HepG2 (cell line): ENCODE data around the gene MGAT1. TPM values are rescaled to one million over a fixed set of nuclear protein-coding genes. Genes with fewer than 3 reads are reported as not detected.

Experiments
- ATAC-seq: fragments of 200-7000 bp; cut with Tn5 transposase; 3 replicates; pipeline ENCODE4 v1.9.1; 2020; ENCODE audit warnings: mild to moderate bottlenecking, moderate library complexity
- BruUV-seq: library from RNA; stranded (reverse); fragments of 400-500 nt; replicated peaks from 2 replicates; lab custom pipeline; 2021; lab: Mats Ljungman, UMichigan
- CTCF ChIA-PET: fragments of 300-600 bp; formaldehyde crosslinking; extraction: SDS; loops from one replicate; lab custom pipeline; 2021; ENCODE audit warnings: low total read pairs, inconsistent platforms, low intra/inter-chr PET ratio; lab: Yijun Ruan, JAX
- POLR2A ChIA-PET: fragments of 350-600 bp; sonication (Branson Sonifier 250); formaldehyde crosslinking; loops from one replicate; lab custom pipeline; 2020; ENCODE audit warnings: antibody characterized with exemption, inconsistent platforms; lab: Yijun Ruan, JAX
- DNase-seq: peaks from one replicate; pipeline ENCODE4 v3.0.0-alpha.2; 2015; ENCODE audit warnings: low spot score
- FAIRE-seq: peaks from 3 replicates; lab custom pipeline; 2011; peaks lifted over from hg19 to GRCh38; lab: Jason Lieb, UNC
- H2AFZ ChIP-seq: one replicate; pipeline ENCODE4 v1.6.1; 2011; ENCODE audit warnings: low read length, inconsistent platforms
- H3K27ac ChIP-seq: fragments of 300-600 bp; 3 replicates; pipeline ENCODE4 v1.8.0; 2011; ENCODE audit warnings: mixed run types, mild to moderate bottlenecking, mixed read lengths, low read length, inconsistent platforms; ENCODE audit not compliant: insufficient read depth; ENCODE audit errors: extremely low read length
- H3K27me3 ChIP-seq, 2 experiments: fragments of 200-600 bp in 1 of 2; 2 replicates in 1 of 2; 3 replicates in 1 of 2; pipeline versions ENCODE4 v1.6.0 to v1.8.0; 2011; ENCODE audit warnings: low read length in 2 of 2, mild to moderate bottlenecking in 2 of 2, moderate library complexity in 2 of 2, inconsistent platforms in 1 of 2; ENCODE audit not compliant: insufficient read depth in 2 of 2, control insufficient read depth in 1 of 2
- H3K36me3 ChIP-seq, 2 experiments: fragments of 200-600 bp in 1 of 2; replicated peaks in 1 of 2; 2 replicates in 1 of 2; 3 replicates in 1 of 2; pipeline versions ENCODE4 v1.5.1 to v1.8.0; 2011; ENCODE audit warnings: low read length in 2 of 2, inconsistent platforms in 1 of 2; ENCODE audit not compliant: insufficient read depth in 2 of 2, control insufficient read depth in 1 of 2
- H3K4me1 ChIP-seq: 2 replicates; pipeline ENCODE4 v1.5.1; 2012; ENCODE audit warnings: low read length, inconsistent platforms; ENCODE audit not compliant: insufficient read depth
- H3K4me2 ChIP-seq: 2 replicates; pipeline ENCODE4 v1.6.0; 2011; ENCODE audit warnings: low read depth, low read length, inconsistent platforms
- H3K4me3 ChIP-seq, 3 experiments: fragments of 200-600 bp in 1 of 3; sonication (generic), shearing (Covaris generic) in 1 of 3; replicated peaks in 1 of 3; 2 replicates each; pipeline ENCODE4 v1.5.1; 2011 to 2016; ENCODE audit warnings: low read length in 3 of 3, inconsistent platforms in 2 of 3, low read depth in 2 of 3, mild to moderate bottlenecking in 2 of 3, control low read depth in 1 of 3, mixed read lengths in 1 of 3; ENCODE audit not compliant: insufficient read depth in 1 of 3
- H3K79me2 ChIP-seq: one replicate; pipeline ENCODE4 v1.6.1; 2011; ENCODE audit warnings: low read length, inconsistent platforms; ENCODE audit not compliant: insufficient read depth
- H3K9ac ChIP-seq: 2 replicates; pipeline ENCODE4 v1.6.0; 2011; ENCODE audit warnings: mild to moderate bottlenecking, low read depth, low read length, inconsistent platforms; ENCODE audit not compliant: insufficient read depth
- H3K9me3 ChIP-seq: 2 replicates; pipeline ENCODE4 v1.5.1; 2012; ENCODE audit warnings: mild to moderate bottlenecking, low read length
- H4K20me1 ChIP-seq: 2 replicates; pipeline ENCODE4 v1.6.0; 2011; ENCODE audit warnings: inconsistent platforms, mild to moderate bottlenecking, low read length, moderate library complexity; ENCODE audit not compliant: insufficient read depth
- DMAP1 ChIP-seq: IDR thresholded peaks from 2 replicates; pipeline ENCODE4 v1.6.1; 2016
- EED ChIP-seq: sonication (generic); formaldehyde crosslinking; IDR thresholded peaks from 2 replicates; pipeline ENCODE4 v1.5.0; 2020; ENCODE audit warnings: mild to moderate bottlenecking, missing genetic modification reagents
- GATAD2A ChIP-seq: IDR thresholded peaks from 2 replicates; pipeline ENCODE4 v1.6.1; 2016
- HCFC1 ChIP-seq: fragments of 150-350 bp; IDR thresholded peaks from 2 replicates; pipeline ENCODE4 v1.6.1; 2014; ENCODE audit warnings: low read depth, low read length
- HOXA9 ChIP-seq: sonication (generic); formaldehyde crosslinking; IDR thresholded peaks from 2 replicates; pipeline ENCODE4 v1.8.1; 2022; ENCODE audit warnings: missing genetic modification reagents, mild to moderate bottlenecking, moderate library complexity, borderline replicate concordance
- NBN ChIP-seq: fragments of 450-650 bp; conservative IDR thresholded peaks from 2 replicates; pipeline ENCODE4 v1.6.1; 2017
- NR3C1 ChIP-seq: sonication (generic); formaldehyde crosslinking; IDR thresholded peaks from 2 replicates; pipeline ENCODE4 v1.4.0; 2020; ENCODE audit warnings: missing genetic modification reagents
- SOX13 ChIP-seq, 3 experiments: fragments of 450-650 bp in 1 of 3; sonication (generic) in 1 of 3; formaldehyde crosslinking in 1 of 3; IDR thresholded peaks in 2 of 3; conservative IDR thresholded peaks in 1 of 3; 2 replicates each; pipeline versions ENCODE4 v1.5.0 to v1.6.1; 2016 to 2020; ENCODE audit warnings: antibody characterized with exemption in 1 of 3, mild to moderate bottlenecking in 1 of 3, missing compliant biosample characterization in 1 of 3, missing genetic modification reagents in 1 of 3, moderate library complexity in 1 of 3
- THYN1 ChIP-seq: sonication (generic); formaldehyde crosslinking; IDR thresholded peaks from 2 replicates; pipeline ENCODE4 v1.8.1; 2023; ENCODE audit warnings: low read depth, mild to moderate bottlenecking, moderate library complexity, missing genetic modification reagents, borderline replicate concordance
- ZBTB34 ChIP-seq: sonication (generic); formaldehyde crosslinking; IDR thresholded peaks from 2 replicates; pipeline ENCODE4 v1.8.0; 2022; ENCODE audit warnings: mild to moderate bottlenecking, missing genetic modification reagents
- ZNF235 ChIP-seq: sonication (generic); formaldehyde crosslinking; IDR thresholded peaks from 2 replicates; pipeline ENCODE4 v1.8.1; 2023; ENCODE audit warnings: mild to moderate bottlenecking, missing genetic modification reagents, borderline replicate concordance
- ZNF598 ChIP-seq: sonication (generic); formaldehyde crosslinking; IDR thresholded peaks from 2 replicates; pipeline ENCODE4 v1.5.1; 2020; ENCODE audit warnings: mild to moderate bottlenecking, missing genetic modification reagents, borderline replicate concordance
- ZNF644 ChIP-seq: IDR thresholded peaks from 2 replicates; pipeline ENCODE4 v1.6.1; 2016; ENCODE audit warnings: low read depth
- WGBS: methylation state at CpG from one replicate; pipeline ENCODE4 v1.1.6; 2017; ENCODE audit warnings: low lambda C conversion rate; 5-methylcytosine and 5-hydroxymethylcytosine counted together
- in situ Hi-C: cut with HindIII; loops from 2 replicates; pipeline ENCODE4 v1.10.0; 2017; ENCODE audit warnings: low pct_unique_long_range_greater_than_20kb; ENCODE audit not compliant: extremely low pct_ligation_motif_present
- intact Hi-C: fragments of 100-400 bp; cut with micrococcal nuclease; formaldehyde crosslinking; loops from one replicate; pipeline ENCODE4 v1.10.0; 2022; ENCODE audit not compliant: unreplicated experiment
- polyA plus RNA-seq, 8 experiments: library from polyadenylated mRNA; depleted of rRNA in 3 of 8; stranded (reverse) in 7 of 8; unstranded in 1 of 8; fragments of >200 nt; fragmentation: Illumina TruSeq in 4 of 8; extraction: Trizol in 4 of 8; gene quantifications; 2 replicates each; pipeline versions ENCODE4 v1.2.1 to v1.2.3, GENCODE V29; 2011 to 2016; ENCODE audit warnings: low read depth in 4 of 8, missing spikeins in 1 of 8, mixed read lengths in 1 of 8; ENCODE audit not compliant: insufficient read depth in 1 of 8
- total RNA-seq, 5 experiments: library from RNA; depleted of rRNA; stranded (reverse); fragments of >200 nt; fragmentation: Illumina TruSeq; extraction: Trizol; gene quantifications; 2 replicates each; pipeline ENCODE4 v1.2.3, GENCODE V29; 2016; ENCODE audit warnings: low read depth in 1 of 5
- TF ChIP-seq, protein P1 (sequence below): IDR thresholded peaks from 2 replicates; pipeline ENCODE4 v1.6.1; 2016; ENCODE audit warnings: control low read depth
- TF ChIP-seq, protein P2 (sequence below): sonication (generic); formaldehyde crosslinking; IDR thresholded peaks from 2 replicates; pipeline ENCODE4 v1.4.0; 2020; ENCODE audit warnings: missing genetic modification reagents, borderline replicate concordance

MGAT1 gene
- total and polyA plus RNA-seq, 2 of the 13 experiments (the other 11 are each of a cell fraction or from before 2014, with no cell fraction given) = 50.1 to 55.3 TPM

DNA sequence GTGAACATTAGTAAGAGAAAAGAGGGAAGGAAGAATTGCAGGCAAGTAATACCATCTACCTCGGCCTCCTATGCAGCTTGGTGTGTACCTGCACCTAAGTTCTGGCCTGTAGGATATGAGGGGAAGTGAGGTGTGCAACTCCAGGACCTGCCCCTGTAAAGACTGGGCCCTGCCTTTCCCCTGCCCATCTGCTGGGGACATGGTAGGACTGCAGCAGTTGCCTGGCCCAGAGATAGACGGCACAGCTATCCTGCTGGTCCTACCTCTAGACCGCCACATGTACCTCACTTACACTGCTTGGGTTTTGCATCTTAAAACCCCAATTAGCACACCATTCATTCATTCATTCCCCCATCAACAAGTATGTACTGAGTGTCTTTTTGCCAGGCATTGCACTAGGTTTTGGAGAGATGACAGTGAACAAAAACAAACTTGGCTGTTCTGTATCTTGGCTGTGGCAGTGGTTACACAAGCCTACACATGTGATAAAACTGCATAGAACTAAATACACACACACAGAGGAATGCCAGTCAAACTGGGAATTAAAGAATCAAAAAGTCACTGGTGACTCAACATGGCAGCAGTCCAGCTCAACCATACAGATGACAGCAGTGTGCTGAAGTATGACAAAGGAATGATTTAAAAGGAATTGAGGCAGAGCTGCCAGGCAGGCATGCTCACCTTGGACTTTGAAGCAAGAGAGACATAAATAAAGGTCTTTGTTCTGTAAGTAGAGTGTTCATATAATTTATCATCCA, 23.3 kb upstream of the MGAT1 start (continued):
- TF ChIP-seq GATAD2A (CRISPR knock-in tag) = 0 out of 2 replicates have a peak, but pooled peaks have one; percentile 36
- 0 out of 2 replicates have a peak, but pooled peaks have one; percentile 20 for TF ChIP-seq HOXA9 (CRISPR knock-in tag)
- TF ChIP-seq, protein P1, sequence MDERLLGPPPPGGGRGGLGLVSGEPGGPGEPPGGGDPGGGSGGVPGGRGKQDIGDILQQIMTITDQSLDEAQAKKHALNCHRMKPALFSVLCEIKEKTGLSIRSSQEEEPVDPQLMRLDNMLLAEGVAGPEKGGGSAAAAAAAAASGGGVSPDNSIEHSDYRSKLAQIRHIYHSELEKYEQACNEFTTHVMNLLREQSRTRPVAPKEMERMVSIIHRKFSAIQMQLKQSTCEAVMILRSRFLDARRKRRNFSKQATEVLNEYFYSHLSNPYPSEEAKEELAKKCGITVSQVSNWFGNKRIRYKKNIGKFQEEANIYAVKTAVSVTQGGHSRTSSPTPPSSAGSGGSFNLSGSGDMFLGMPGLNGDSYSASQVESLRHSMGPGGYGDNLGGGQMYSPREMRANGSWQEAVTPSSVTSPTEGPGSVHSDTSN (CRISPR knock-in tag) = peak; percentile 32; the same call in 1 of the 2 replicates
- TF ChIP-seq HCFC1 = no peak
- TF ChIP-seq ZNF644 (CRISPR knock-in tag) = peak; percentile 69
- TF ChIP-seq, all 625 proteins: peak for 16

DNA sequence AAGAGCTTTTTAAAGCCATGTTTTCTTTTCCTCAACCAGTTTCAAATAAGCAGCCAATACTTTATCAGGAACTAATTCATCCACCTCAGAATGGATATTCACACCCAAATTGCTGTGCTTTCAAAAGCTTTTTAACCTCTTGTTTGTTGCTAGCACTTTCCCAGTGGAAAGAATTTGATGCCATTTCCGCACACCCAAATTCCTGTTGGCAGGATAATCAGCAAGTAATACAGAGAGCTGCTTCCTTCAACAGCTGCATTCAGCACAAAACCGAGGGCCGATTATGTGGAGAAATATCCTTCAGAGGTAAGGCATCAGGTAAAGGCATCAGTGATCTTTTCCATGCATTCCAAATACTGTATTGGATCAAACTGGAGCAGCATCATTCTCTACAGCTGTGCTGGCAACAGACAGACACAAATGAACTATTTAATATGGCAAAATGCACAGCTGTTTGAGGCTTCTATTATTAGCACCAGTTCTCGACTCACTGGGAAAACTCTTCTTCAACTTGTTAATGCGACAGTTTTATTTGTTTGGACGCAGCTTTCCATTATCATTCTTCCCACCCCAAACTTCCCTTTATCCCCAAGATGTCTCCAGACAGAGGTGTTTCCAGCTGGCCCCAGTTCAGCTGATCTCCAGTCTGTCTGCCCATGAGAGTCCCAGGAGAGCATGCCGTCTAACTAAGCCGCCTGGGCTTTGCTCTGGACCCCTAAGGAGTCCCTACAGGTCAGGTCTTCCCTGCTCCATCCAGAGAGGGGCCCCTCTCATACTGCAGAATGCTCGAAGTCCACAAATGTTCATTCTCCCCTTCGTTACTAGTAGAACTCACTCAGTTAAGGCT, 22.2 kb upstream of the MGAT1 start:
- no peak overlapping the region for H3K27ac ChIP-seq
- peaks cover 28% of the 10 kb centered on the region for H3K4me1 ChIP-seq
- DNase-seq = no peak
- ChIA-PET POLR2A (interaction anchor here (1.7 to 4.5 kb wide), 2 partner anchors 14 to 16 kb away, joined by 4 to 22 read pairs; no protein-coding TSS in a partner anchor), CTCF (no interaction called here)
- no peak overlapping the region for H3K4me3 ChIP-seq
- H3K36me3 ChIP-seq = no peaks in the 10 kb centered on the region
- H3K4me2 ChIP-seq = peak overlapping the region; percentile 48
- no peak overlapping the region for H2AFZ ChIP-seq
- H4K20me1 ChIP-seq = no peaks in the 10 kb centered on the region
- no peak; the same call in 1 of the 3 replicates for ATAC-seq
- no TSS peak for BruUV-seq
- WGBS = 55% methylated on average over 10 of the region's 10 CpGs
- no peaks in the 10 kb centered on the region for H3K79me2 ChIP-seq
- FAIRE-seq = no peak
- in situ Hi-C loops = no loop called here
- intact Hi-C loops = no loop called here
- peaks cover 0 to 1% of the 10 kb centered on the region in 2 experiments; a peak in 1 of 5 replicates for H3K27me3 ChIP-seq
- TF ChIP-seq EED (CRISPR knock-in tag) (no peak), ZBTB34 (CRISPR knock-in tag) (no peak), ZNF598 (CRISPR knock-in tag) (no peak), NR3C1 (CRISPR knock-in tag) (no peak), SOX13 (IDR thresholded peaks at IDR 0.05) (no peak), SOX13 (CRISPR knock-in tag; conservative IDR thresholded peaks at IDR 0.05 in 1 of 2, IDR thresholded peaks at IDR 0.05 in 1 of 2) (no peak), ZNF235 (CRISPR knock-in tag) (no peak), DMAP1 (CRISPR knock-in tag) (no peak), THYN1 (no peak), NBN (no peak)
- TF ChIP-seq, protein P2, sequence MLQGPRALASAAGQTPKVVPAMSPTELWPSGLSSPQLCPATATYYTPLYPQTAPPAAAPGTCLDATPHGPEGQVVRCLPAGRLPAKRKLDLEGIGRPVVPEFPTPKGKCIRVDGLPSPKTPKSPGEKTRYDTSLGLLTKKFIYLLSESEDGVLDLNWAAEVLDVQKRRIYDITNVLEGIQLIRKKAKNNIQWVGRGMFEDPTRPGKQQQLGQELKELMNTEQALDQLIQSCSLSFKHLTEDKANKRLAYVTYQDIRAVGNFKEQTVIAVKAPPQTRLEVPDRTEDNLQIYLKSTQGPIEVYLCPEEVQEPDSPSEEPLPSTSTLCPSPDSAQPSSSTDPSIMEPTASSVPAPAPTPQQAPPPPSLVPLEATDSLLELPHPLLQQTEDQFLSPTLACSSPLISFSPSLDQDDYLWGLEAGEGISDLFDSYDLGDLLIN = no peak
- no peak overlapping the region for H3K9ac ChIP-seq
- peaks cover 11% of the 10 kb centered on the region; the same call in 1 of the 2 replicates for H3K9me3 ChIP-seq
